Measurements from ENCODE around the gene RAD51C. TPM values are rescaled to one million over a fixed set of nuclear protein-coding genes. Genes with fewer than 3 reads are reported as not detected.
"Not testable (repeated sequence)": the region's sequence is repeated elsewhere in the genome, so short reads cannot be mapped to it uniquely, and the experiment has no call there.

RAD51C gene
- polyA plus RNA-seq, 6 donors from 2014 or later, result 44.9 to 96.2 (median 53.0) TPM

DNA sequence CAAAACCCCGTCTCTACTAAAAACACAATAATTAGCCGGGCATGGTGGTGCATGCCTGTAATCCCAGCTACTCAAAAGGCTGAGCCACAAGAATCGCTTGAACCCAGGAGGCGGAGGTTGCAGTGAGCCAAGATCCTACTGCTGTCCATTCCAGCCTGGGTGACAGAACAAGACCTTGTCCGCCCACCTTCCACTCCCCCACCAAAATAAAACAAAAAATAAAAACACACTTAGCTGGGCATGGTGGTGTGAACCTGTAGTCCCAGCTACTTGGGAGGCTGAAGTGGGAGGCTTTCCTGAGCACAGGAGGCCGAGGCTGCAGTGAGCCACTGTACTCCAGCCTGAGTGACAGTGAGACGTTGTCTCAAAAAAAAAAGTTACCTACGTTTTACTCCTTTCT, 66.5 kb downstream of the RAD51C start:
- DNase-seq, result no peak
- H3K4me1 Mint-ChIP-seq, result peaks cover 11 to 17% (median 14%) of the 10 kb centered on the region in 3 donors
- H3K27me3 Mint-ChIP-seq, result peaks cover 36 to 48% (median 36%) of the 10 kb centered on the region in 3 donors
- no peak overlapping the region for H3K4me3 Mint-ChIP-seq
- H3K27ac Mint-ChIP-seq, result no peak overlapping the region
- peaks cover 0 to 1% (median 0%) of the 10 kb centered on the region in 7 donors for H3K9me3 Mint-ChIP-seq
- ATAC-seq (ENCODE audit: low read depth in 2 of 2), result no peak
- peaks cover 0 to 7% of the 10 kb centered on the region in 2 donors for H3K36me3 Mint-ChIP-seq

DNA sequence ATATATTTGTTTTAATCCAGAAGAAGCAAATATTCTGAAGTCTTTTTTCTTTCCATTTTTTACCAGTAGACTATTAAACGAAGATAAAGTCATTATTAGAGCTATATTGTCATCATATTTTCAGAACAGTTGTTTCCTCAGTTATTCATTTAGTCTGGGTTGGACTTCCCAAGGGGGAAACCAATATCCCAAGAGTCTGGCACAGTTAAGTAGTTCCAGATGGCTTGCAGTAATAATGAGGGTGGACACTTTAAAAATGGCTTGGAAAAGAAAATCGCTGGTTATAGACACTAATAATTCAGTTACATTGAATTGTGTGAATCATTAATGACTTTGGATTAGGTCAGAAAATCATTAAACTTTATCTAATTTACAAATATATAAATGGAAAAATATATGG, 67.1 kb downstream of the RAD51C start:
- Mint-ChIP-seq H3K27me3 (peaks cover 36 to 50% (median 36%) of the 10 kb centered on the region in 3 donors), H3K27ac (no peak overlapping the region), H3K4me3 (no peak overlapping the region), H3K9me3 (peaks cover 0 to 1% (median 0%) of the 10 kb centered on the region in 7 donors), H3K4me1 (peaks cover 11 to 17% (median 14%) of the 10 kb centered on the region in 3 donors), H3K36me3 (peaks cover 0 to 7% of the 10 kb centered on the region in 2 donors)
- DNase-seq, result no peak
- ATAC-seq (ENCODE audit: low read depth in 2 of 2), result no peak

DNA sequence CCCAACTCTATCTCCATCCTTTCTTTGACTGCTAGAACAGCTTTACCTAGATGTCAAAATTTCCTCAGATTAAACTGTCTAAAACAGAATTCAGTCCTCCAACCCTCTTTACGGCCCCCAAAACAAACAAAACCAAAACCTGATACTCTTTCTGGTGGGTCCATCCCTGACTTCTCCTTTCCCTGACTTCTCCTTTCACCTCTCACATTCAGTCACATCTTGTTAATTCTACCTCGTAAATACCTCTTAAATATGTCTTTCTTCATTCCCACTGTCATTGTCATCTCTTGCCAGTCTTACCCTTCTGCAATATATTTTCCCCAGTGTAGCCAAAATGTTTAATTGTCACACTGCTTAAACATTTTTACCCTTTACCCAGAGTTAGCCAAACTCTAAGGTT, 67.8 kb downstream of the RAD51C start:
- no peak overlapping the region for H3K27ac Mint-ChIP-seq
- peaks cover 0 to 7% of the 10 kb centered on the region in 2 donors for H3K36me3 Mint-ChIP-seq
- ATAC-seq (ENCODE audit: low read depth in 2 of 2), result no peak
- peaks cover 31 to 46% (median 36%) of the 10 kb centered on the region in 3 donors for H3K27me3 Mint-ChIP-seq
- H3K4me3 Mint-ChIP-seq, result no peak overlapping the region
- no peak for DNase-seq
- H3K9me3 Mint-ChIP-seq, result peaks cover 0 to 1% (median 0%) of the 10 kb centered on the region in 7 donors
- H3K4me1 Mint-ChIP-seq, result peaks cover 9 to 13% (median 10%) of the 10 kb centered on the region in 3 donors

DNA sequence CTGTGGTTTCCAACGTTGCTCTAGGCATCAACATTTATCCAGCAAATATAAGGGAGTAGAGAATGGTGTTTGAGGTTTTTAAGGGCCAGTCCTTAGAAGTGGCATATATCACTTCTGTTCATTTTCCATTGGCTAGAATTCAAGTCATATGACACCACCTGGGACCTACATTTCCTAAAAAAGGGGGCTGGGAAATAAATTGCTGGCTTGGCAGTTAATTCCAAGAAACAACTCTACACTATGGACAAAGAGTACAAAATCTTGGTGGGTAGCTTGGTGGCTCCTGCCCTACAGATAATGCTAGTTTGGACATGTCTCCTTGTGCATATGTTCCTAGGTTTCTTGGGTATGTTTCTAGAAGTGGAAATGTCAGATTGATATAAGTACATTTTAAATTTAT, 70.9 kb downstream of the RAD51C start:
- Mint-ChIP-seq H3K27ac (no peak overlapping the region), H3K4me1 (no peaks in the 10 kb centered on the region), H3K27me3 (peaks cover 23 to 33% (median 26%) of the 10 kb centered on the region in 3 donors), H3K36me3 (no peaks in the 10 kb centered on the region), H3K9me3 (no peaks in the 10 kb centered on the region), H3K4me3 (no peak overlapping the region)
- ATAC-seq (ENCODE audit: low read depth in 2 of 2) (no peak), DNase-seq (no peak)

DNA sequence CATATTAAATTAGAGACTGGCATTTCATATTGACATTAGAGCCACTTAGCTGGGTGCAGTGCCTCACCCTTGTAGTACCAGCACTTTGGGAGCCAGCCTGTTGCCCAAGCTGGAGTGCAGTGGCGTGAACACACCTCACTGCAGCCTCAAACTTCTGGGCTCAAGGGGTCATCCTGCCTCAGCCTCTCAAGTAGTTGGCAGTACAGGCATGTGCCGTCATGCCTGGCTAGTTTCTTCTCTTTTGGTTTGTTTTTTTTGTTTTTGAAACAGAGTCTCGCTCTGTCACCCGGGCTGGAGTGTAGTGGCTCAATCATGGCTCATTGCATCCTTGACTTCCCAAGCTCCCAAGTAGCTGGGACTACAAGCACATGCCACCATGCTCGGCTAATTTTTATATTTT, 72.0 kb downstream of the RAD51C start:
- ATAC-seq (ENCODE audit: low read depth in 2 of 2), result no peak
- H3K4me1 Mint-ChIP-seq, result no peaks in the 10 kb centered on the region
- peaks cover 18 to 27% (median 26%) of the 10 kb centered on the region in 3 donors for H3K27me3 Mint-ChIP-seq
- no peak overlapping the region for H3K27ac Mint-ChIP-seq
- no peaks in the 10 kb centered on the region for H3K9me3 Mint-ChIP-seq
- no peak overlapping the region for H3K4me3 Mint-ChIP-seq
- DNase-seq, result no peak
- no peaks in the 10 kb centered on the region for H3K36me3 Mint-ChIP-seq

GRCh38 chr17:58778482-58778881, 86.1 kb downstream of the RAD51C start:
- H3K4me3 Mint-ChIP-seq; H3K9me3 Mint-ChIP-seq; ATAC-seq (ENCODE audit: low read depth in 2 of 2); H3K27me3 Mint-ChIP-seq; H3K36me3 Mint-ChIP-seq; DNase-seq; H3K4me1 Mint-ChIP-seq; H3K27ac Mint-ChIP-seq: not testable (repeated sequence)

GRCh38 chr17:58779446-58779845, 87.0 kb downstream of the RAD51C start:
- Mint-ChIP-seq H3K27me3 (no peaks in the 10 kb centered on the region), H3K36me3 (no peaks in the 10 kb centered on the region), H3K27ac (no peak overlapping the region), H3K4me3 (no peak overlapping the region), H3K9me3 (no peaks in the 10 kb centered on the region), H3K4me1 (no peaks in the 10 kb centered on the region)
- no peak for DNase-seq
- ATAC-seq (ENCODE audit: low read depth in 2 of 2), result no peak

DNA sequence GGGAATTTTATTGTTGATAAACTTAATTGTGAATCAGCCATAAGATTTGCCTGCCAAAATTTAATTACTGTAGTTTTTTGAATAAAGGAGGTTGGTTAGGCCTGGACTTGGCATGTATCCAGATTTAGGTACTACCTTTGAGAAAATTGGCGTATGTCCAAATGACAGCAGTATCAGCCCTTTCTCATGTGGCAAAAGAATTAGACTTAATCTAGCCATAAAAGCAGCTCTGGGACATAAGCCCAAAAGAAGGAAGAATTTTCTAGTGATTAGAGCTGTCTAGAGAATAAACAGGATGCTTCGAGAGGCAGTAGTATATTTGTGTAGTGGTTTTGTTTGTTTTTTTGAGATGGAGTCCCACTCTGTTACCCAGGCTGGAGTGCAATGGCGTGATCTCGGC, 91.0 kb downstream of the RAD51C start:
- no peaks in the 10 kb centered on the region for H3K9me3 Mint-ChIP-seq
- H3K36me3 Mint-ChIP-seq, result no peaks in the 10 kb centered on the region
- DNase-seq (no peak), ATAC-seq (ENCODE audit: low read depth in 2 of 2) (no peak)
- no peaks in the 10 kb centered on the region for H3K4me1 Mint-ChIP-seq
- H3K27ac Mint-ChIP-seq, result no peak overlapping the region
- no peaks in the 10 kb centered on the region for H3K27me3 Mint-ChIP-seq
- H3K4me3 Mint-ChIP-seq, result no peak overlapping the region

- H3K9me3 Mint-ChIP-seq, result no peaks in the 10 kb centered on the region
- no peak for DNase-seq
- peaks cover 0 to 5% (median 0%) of the 10 kb centered on the region in 3 donors for H3K27me3 Mint-ChIP-seq
- no peak overlapping the region for H3K4me3 Mint-ChIP-seq
- ATAC-seq (ENCODE audit: low read depth in 2 of 2), result no peak
- H3K27ac Mint-ChIP-seq, result no peak overlapping the region
- H3K4me1 Mint-ChIP-seq, result no peaks in the 10 kb centered on the region
- no peaks in the 10 kb centered on the region for H3K36me3 Mint-ChIP-seq
Observed at GRCh38 chr17:58785097-58785496, 92.7 kb downstream of the RAD51C start.

Other genes starting within 250 kb of the RAD51C start
- gene HSF5, start 204.2 kb upstream of the RAD51C start, polyA plus RNA-seq (ENCODE audit: low read depth in 6 of 6), result 1 to 10 TPM; 1.3 to 4.6 (median 3.1) TPM
- 10 to 100 TPM; 12.9 to 35.7 (median 30.4) TPM for gene MTMR4, start 178.0 kb upstream of the RAD51C start, polyA plus RNA-seq (ENCODE audit: low read depth in 6 of 6)
- 1 to 10 TPM in 1 of 6 donors, under 1 TPM in 2, not detected in 3; 0.26 to 1.0 (median 0.44) TPM for gene TEX14, start 557 bp upstream of the RAD51C start, polyA plus RNA-seq (ENCODE audit: low read depth in 6 of 6)
- gene PPM1E, start 63.3 kb downstream of the RAD51C start, polyA plus RNA-seq (ENCODE audit: low read depth in 6 of 6), result under 1 TPM in 2 of 6 donors, not detected in 4; 0.04 to 0.08 TPM